ENCODE data around the gene INSIG1.

INSIG1 gene

GRCh38 chr7:155277385-155277994 is 20.2 kb upstream of the INSIG1 start:
- H3K27me3 ChIP-seq (ENCODE audit: insufficient read depth, low read length, poor library complexity, severe bottlenecking), result no peaks in the 10 kb centered on the region

GRCh38 chr7:155278921-155279320 is 18.8 kb upstream of the INSIG1 start:
- Histone ChIP-seq H3K9me2 (replicated peaks; ENCODE audit: low read depth, low read length) (no peaks in the 10 kb centered on the region), H3K9ac (ENCODE audit: low read depth, low read length, poor library complexity, severe bottlenecking) (no peak overlapping the region), H3K4me2 (ENCODE audit: low read depth, low read length, poor library complexity, severe bottlenecking) (no peak overlapping the region), H3K9me3 (ENCODE audit: insufficient read depth, low read depth, low read length) (no peaks in the 10 kb centered on the region), H3K27me3 (ENCODE audit: insufficient read depth, low read length, poor library complexity, severe bottlenecking) (no peaks in the 10 kb centered on the region), H3K79me2 (ENCODE audit: insufficient read depth, low read length) (no peaks in the 10 kb centered on the region), H3K4me3 (ENCODE audit: low read length, poor library complexity, severe bottlenecking) (no peak overlapping the region), H3K36me3 (ENCODE audit: insufficient read depth, low read length) (no peaks in the 10 kb centered on the region), H3F3A (ENCODE audit: low read depth) (no peaks in the 10 kb centered on the region), H3K4me1 (ENCODE audit: insufficient read depth, low read length, poor library complexity, severe bottlenecking) (peaks cover 37% of the 10 kb centered on the region), H4K20me1 (ENCODE audit: insufficient read depth, low read length, poor library complexity, severe bottlenecking) (no peaks in the 10 kb centered on the region), H2AFZ (ENCODE audit: low read length) (no peak overlapping the region)
- no peak for TF ChIP-seq CTCF (conservative IDR thresholded peaks at IDR 0.05; ENCODE audit: low read length)
- TF ChIP-seq EZH2phosphoT487 (IDR thresholded peaks at IDR 0.05; ENCODE audit: borderline replicate concordance), result no peak

More at GRCh38 chr7:155277385-155277994, 20.2 kb upstream of the INSIG1 start:
- Histone ChIP-seq H3K79me2 (ENCODE audit: insufficient read depth, low read length) (no peaks in the 10 kb centered on the region), H3K36me3 (ENCODE audit: insufficient read depth, low read length) (no peaks in the 10 kb centered on the region), H3K4me1 (ENCODE audit: insufficient read depth, low read length, poor library complexity, severe bottlenecking) (peaks cover 23% of the 10 kb centered on the region), H3K9me3 (ENCODE audit: insufficient read depth, low read depth, low read length) (no peaks in the 10 kb centered on the region), H3K4me2 (ENCODE audit: low read depth, low read length, poor library complexity, severe bottlenecking) (no peak overlapping the region), H3K9ac (ENCODE audit: low read depth, low read length, poor library complexity, severe bottlenecking) (no peak overlapping the region), H2AFZ (ENCODE audit: low read length) (no peak overlapping the region), H3F3A (ENCODE audit: low read depth) (no peaks in the 10 kb centered on the region), H3K4me3 (ENCODE audit: low read length, poor library complexity, severe bottlenecking) (no peak overlapping the region), H3K9me2 (replicated peaks; ENCODE audit: low read depth, low read length) (no peaks in the 10 kb centered on the region), H4K20me1 (ENCODE audit: insufficient read depth, low read length, poor library complexity, severe bottlenecking) (no peaks in the 10 kb centered on the region)
- TF ChIP-seq EZH2phosphoT487 (IDR thresholded peaks at IDR 0.05; ENCODE audit: borderline replicate concordance), result no peak
- no peak for TF ChIP-seq CTCF (conservative IDR thresholded peaks at IDR 0.05; ENCODE audit: low read length)

- no peak overlapping the region for H3K4me2 ChIP-seq (ENCODE audit: low read depth, low read length, poor library complexity, severe bottlenecking)
- H3K4me1 ChIP-seq (ENCODE audit: insufficient read depth, low read length, poor library complexity, severe bottlenecking), result peaks cover 47% of the 10 kb centered on the region
- H3K4me3 ChIP-seq (ENCODE audit: low read length, poor library complexity, severe bottlenecking), result no peak overlapping the region
Measured at GRCh38 chr7:155279787-155280445, 17.8 kb upstream of the INSIG1 start.

More at GRCh38 chr7:155279787-155280445, 17.8 kb upstream of the INSIG1 start:
- Histone ChIP-seq H3K9me2 (replicated peaks; ENCODE audit: low read depth, low read length) (no peaks in the 10 kb centered on the region), H4K20me1 (ENCODE audit: insufficient read depth, low read length, poor library complexity, severe bottlenecking) (no peaks in the 10 kb centered on the region), H3K9me3 (ENCODE audit: insufficient read depth, low read depth, low read length) (no peaks in the 10 kb centered on the region), H3K79me2 (ENCODE audit: insufficient read depth, low read length) (no peaks in the 10 kb centered on the region), H3K27me3 (ENCODE audit: insufficient read depth, low read length, poor library complexity, severe bottlenecking) (no peaks in the 10 kb centered on the region), H3K36me3 (ENCODE audit: insufficient read depth, low read length) (no peaks in the 10 kb centered on the region), H3F3A (ENCODE audit: low read depth) (no peaks in the 10 kb centered on the region), H2AFZ (ENCODE audit: low read length) (no peak overlapping the region), H3K9ac (ENCODE audit: low read depth, low read length, poor library complexity, severe bottlenecking) (peak overlapping the region; percentile 42)
- no peak for TF ChIP-seq CTCF (conservative IDR thresholded peaks at IDR 0.05; ENCODE audit: low read length)
- no peak for TF ChIP-seq EZH2phosphoT487 (IDR thresholded peaks at IDR 0.05; ENCODE audit: borderline replicate concordance)

All from Loucy (cell line).